Measurements from ENCODE around the gene ANKRD40CL. TPM values are rescaled to one million over a fixed set of nuclear protein-coding genes. Genes with fewer than 3 reads are reported as not detected.

Gene ANKRD40CL
- total and polyA plus RNA-seq, 7 donors = 60.4 to 234 (median 191) TPM; not detected in 4

GRCh38 chr17:50797135-50797810 is 30.0 kb upstream of the ANKRD40CL start:
- no peak for TF ChIP-seq EP300 (IDR thresholded peaks at IDR 0.05)
- no peak for TF ChIP-seq POLR2A (IDR thresholded peaks at IDR 0.05)
- TF ChIP-seq, protein P1, sequence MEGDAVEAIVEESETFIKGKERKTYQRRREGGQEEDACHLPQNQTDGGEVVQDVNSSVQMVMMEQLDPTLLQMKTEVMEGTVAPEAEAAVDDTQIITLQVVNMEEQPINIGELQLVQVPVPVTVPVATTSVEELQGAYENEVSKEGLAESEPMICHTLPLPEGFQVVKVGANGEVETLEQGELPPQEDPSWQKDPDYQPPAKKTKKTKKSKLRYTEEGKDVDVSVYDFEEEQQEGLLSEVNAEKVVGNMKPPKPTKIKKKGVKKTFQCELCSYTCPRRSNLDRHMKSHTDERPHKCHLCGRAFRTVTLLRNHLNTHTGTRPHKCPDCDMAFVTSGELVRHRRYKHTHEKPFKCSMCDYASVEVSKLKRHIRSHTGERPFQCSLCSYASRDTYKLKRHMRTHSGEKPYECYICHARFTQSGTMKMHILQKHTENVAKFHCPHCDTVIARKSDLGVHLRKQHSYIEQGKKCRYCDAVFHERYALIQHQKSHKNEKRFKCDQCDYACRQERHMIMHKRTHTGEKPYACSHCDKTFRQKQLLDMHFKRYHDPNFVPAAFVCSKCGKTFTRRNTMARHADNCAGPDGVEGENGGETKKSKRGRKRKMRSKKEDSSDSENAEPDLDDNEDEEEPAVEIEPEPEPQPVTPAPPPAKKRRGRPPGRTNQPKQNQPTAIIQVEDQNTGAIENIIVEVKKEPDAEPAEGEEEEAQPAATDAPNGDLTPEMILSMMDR (IDR thresholded peaks at IDR 0.05) = no peak
- no peak for TF ChIP-seq POLR2AphosphoS5 (IDR thresholded peaks at IDR 0.05)
- no peaks in the 10 kb centered on the region for H3K36me3 ChIP-seq
- no peaks in the 10 kb centered on the region for H3K9me3 ChIP-seq
- no peaks in the 10 kb centered on the region for H3K27me3 ChIP-seq
- no peak overlapping the region for H3K4me3 ChIP-seq
- no peaks in the 10 kb centered on the region for H3K4me1 ChIP-seq
- intact Hi-C loops (cut with DNase I) = no loop called here
- no peak for DNase-seq
- WGBS, 2 donors = 74 to 81% methylated on average over 11 of the region's 11 CpGs
- no peak overlapping the region for H3K27ac ChIP-seq

DNA sequence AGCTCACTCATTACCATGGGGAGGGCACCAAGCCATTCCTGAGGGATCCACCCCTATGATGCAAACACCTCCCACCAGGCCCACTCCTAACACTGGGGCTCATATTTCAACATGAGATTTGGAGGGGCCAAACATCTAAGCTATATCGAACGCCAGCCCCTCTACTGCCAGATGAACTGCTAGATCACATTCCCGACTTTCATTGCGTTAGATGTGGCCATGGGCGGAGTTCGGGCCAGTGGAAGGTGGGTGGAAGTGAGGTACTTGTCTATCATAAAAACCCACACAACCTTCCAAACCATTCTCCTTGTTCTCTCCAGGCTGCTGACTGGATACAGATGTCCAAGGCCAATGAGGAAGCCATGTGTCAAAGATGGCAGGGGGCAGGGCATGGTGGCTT is 27.0 kb upstream of the ANKRD40CL start:
- 95 to 96% methylated on average over 6 of the region's 6 CpGs for WGBS, 2 donors
- no peaks in the 10 kb centered on the region for H3K27me3 ChIP-seq
- H3K9me3 ChIP-seq = no peaks in the 10 kb centered on the region
- TF ChIP-seq POLR2AphosphoS5 (IDR thresholded peaks at IDR 0.05) (no peak), POLR2A (IDR thresholded peaks at IDR 0.05) (no peak), EP300 (IDR thresholded peaks at IDR 0.05) (no peak)
- TF ChIP-seq, protein P1 (IDR thresholded peaks at IDR 0.05) = no peak
- no peak overlapping the region for H3K4me3 ChIP-seq
- intact Hi-C loops (cut with DNase I) = no loop called here
- H3K4me1 ChIP-seq = no peaks in the 10 kb centered on the region
- no peak overlapping the region for H3K27ac ChIP-seq
- H3K36me3 ChIP-seq = no peaks in the 10 kb centered on the region
- no peak for DNase-seq

DNA sequence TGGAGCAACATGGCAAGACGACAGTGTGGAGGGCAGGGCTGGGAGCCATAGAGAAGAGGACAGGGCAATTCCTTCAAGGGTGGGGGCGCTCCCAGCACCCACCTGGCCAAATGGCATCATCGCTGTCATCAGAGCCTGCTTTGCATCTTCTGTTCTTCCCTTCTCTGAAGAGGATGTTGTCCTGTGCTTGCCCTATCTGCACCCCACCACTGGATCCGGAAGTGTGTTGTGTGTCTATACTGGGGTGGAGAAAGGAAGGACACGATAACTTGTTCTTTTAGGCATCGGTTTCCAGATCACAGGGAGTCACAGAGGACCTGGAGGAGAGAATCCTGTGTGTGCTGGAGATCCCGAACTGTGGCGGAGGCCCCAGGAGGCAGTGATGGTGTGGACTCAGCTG is 25.7 kb upstream of the ANKRD40CL start:
- Histone ChIP-seq H3K36me3 (no peaks in the 10 kb centered on the region), H3K9me3 (no peaks in the 10 kb centered on the region), H3K4me3 (no peak overlapping the region), H3K27ac (no peak overlapping the region), H3K4me1 (no peaks in the 10 kb centered on the region), H3K27me3 (no peaks in the 10 kb centered on the region)
- DNase-seq = no peak
- no peak for TF ChIP-seq POLR2A (IDR thresholded peaks at IDR 0.05)
- TF ChIP-seq, protein P1 (IDR thresholded peaks at IDR 0.05) = no peak
- TF ChIP-seq EP300 (IDR thresholded peaks at IDR 0.05) = no peak
- TF ChIP-seq POLR2AphosphoS5 (IDR thresholded peaks at IDR 0.05) = no peak
- intact Hi-C loops (cut with DNase I) = no loop called here
- WGBS, 2 donors = 95 to 97% methylated on average over 8 of the region's 8 CpGs

DNA sequence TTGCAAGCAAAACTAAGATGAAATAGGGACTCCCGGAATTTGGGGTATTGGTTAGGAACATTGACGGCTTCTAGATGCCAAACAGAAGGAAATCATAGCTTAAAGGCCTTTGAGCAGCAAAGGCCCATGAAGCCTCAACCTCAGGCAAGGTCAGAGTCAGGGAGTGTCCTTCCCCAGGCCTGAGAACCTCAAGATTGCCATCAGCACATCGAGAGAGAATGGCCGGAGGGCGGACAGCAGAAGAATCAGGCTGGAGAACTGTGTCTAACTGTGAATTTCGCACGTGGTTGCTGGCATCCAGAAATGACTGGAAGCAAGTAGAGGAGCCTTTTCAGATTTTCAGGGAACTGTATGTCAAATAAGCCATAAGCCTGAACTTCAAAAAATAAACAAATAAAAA is 24.8 kb upstream of the ANKRD40CL start:
- no peaks in the 10 kb centered on the region for H3K9me3 ChIP-seq
- intact Hi-C loops (cut with DNase I) = no loop called here
- TF ChIP-seq POLR2A (IDR thresholded peaks at IDR 0.05) = no peak
- no peak for TF ChIP-seq POLR2AphosphoS5 (IDR thresholded peaks at IDR 0.05)
- TF ChIP-seq EP300 (IDR thresholded peaks at IDR 0.05) = no peak
- TF ChIP-seq, protein P1 (IDR thresholded peaks at IDR 0.05) = no peak
- H3K27ac ChIP-seq = no peak overlapping the region
- H3K36me3 ChIP-seq = no peaks in the 10 kb centered on the region
- no peak for DNase-seq
- H3K4me1 ChIP-seq = peaks cover 0 to 2% (median 0%) of the 10 kb centered on the region in 4 donors
- H3K4me3 ChIP-seq = no peak overlapping the region
- no peaks in the 10 kb centered on the region for H3K27me3 ChIP-seq
- WGBS, 2 donors = 90 to 91% methylated on average over 7 of the region's 7 CpGs

DNA sequence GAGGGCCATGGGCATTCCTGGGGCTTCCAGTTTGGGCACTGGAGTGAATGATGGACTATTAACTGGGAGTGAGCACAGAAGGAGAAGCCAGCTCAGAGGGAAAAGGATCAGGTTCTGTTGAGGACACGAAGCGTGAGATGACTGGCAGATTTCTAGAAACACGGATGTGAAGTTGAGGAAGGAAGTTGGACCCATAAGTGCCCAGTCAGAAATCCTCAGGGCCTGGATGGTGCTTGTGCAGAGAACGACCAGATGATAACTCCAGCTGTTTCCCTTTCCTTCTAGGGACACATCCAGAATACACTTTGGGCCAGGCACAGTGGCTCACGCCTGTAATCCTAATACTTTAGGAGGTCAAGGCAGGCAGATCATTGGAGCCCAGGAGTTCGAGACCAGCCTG is 23.3 kb upstream of the ANKRD40CL start:
- TF ChIP-seq, protein P1 (IDR thresholded peaks at IDR 0.05) = no peak
- no peak for TF ChIP-seq POLR2AphosphoS5 (IDR thresholded peaks at IDR 0.05)
- TF ChIP-seq POLR2A (IDR thresholded peaks at IDR 0.05) = no peak
- TF ChIP-seq EP300 (IDR thresholded peaks at IDR 0.05) = no peak
- intact Hi-C loops (cut with DNase I) = no loop called here
- 66 to 82% methylated on average over 6 of the region's 6 CpGs for WGBS, 2 donors

More for the DNA sequence above, 23.3 kb upstream of the ANKRD40CL start:
- H3K9me3 ChIP-seq = no peaks in the 10 kb centered on the region
- H3K36me3 ChIP-seq = no peaks in the 10 kb centered on the region
- DNase-seq = no peak
- peaks cover 0 to 17% (median 11%) of the 10 kb centered on the region in 4 donors for H3K4me1 ChIP-seq
- no peaks in the 10 kb centered on the region for H3K27me3 ChIP-seq
- no peak overlapping the region for H3K27ac ChIP-seq
- H3K4me3 ChIP-seq = no peak overlapping the region
